Measurements from ENCODE around the gene DOCK3.
"Not testable (repeated sequence)": the region's sequence is repeated elsewhere in the genome, so short reads cannot be mapped to it uniquely, and the experiment has no call there.

Gene DOCK3

DNA sequence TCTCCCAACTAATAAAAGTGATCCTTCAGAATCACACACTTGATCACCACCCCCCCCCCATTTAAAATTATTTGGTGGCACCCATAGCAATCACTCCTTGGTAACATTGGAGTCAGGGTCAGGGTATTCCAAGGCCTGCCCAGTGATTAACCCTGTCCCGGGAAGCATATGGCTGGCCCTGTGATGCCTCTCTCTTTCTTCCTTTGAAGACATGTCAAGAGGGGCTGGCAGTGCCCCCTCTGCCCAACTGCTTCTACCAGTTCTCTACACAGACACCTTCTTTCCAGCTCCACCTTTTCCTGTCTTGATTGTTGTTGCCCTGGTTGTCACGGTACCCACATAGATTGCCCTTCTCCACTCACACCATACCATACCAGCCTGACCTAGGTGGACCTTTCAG lies 679.4 kb downstream of the DOCK3 start:
- DNase-seq (ENCODE audit: low read depth in 4 of 4, low spot score in 1 of 4) = no peak

DNA sequence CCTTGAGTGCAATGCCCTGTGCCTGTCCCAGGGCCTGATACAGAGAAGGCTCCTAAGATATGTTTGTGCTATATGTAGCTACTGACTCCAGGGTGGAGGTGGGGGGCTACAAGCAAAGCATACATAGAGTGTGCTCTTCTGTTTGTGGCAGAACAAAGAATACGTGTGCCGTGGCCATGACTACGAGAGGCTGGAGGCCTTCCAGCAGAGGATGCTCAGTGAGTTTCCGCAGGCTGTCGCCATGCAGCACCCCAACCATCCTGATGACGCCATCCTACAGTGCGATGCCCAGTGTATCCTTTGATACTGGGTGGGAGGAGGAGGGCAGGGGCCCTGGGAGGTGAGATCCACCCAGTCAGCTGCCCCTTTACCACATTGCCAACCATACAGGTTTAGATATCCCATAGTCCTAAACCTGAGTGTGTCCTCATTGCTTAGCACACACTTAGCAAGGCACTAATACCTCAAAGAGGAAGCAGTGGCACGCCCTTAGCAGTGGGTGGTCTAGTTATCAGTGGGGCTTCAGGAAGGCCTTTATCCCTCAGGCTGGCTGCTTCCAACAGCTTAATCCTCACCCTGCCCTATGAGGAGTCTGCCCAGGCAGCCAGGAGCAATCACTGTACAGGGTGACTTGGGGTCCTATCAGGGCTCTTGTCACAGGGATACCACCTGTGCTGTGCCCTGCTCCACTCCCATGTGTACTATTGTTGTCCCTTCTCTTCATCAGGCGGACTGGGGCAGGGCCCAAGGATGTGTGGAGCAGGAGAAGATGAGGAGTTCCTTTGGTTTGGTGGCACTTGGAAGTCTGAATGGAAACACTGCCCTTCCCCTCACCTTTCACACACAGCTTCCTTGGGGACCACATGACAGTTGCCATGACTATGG lies 680.2 kb downstream of the DOCK3 start:
- no peak for DNase-seq (ENCODE audit: low read depth in 4 of 4, low spot score in 1 of 4)

- DNase-seq (ENCODE audit: low read depth in 4 of 4, low spot score in 1 of 4) = no peak
Measured at GRCh38 chr3:51355891-51356578, 681.3 kb downstream of the DOCK3 start.

DNA sequence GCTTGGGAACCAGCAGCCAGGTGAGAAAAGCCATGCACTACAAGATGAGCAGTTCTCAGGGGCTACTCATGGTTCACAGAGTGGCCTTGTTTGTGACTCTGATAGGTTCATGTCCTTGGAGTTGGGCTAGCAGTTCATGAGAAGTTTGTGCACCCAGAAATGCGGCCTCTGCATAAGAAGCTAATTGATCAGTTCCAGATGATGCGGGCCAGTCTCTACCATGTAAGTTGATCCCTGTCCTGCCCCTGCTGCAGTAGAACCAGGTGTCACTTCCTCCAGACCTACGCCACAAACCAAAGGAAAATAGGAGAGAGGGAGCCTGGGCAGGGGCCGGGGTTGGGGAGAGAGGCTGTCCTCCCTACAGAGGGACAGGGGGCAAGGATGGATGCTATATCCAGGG lies 683.1 kb downstream of the DOCK3 start:
- DNase-seq (ENCODE audit: low read depth in 4 of 4, low spot score in 1 of 4) = no peak

GRCh38 chr3:51358981-51359380 lies 684.3 kb downstream of the DOCK3 start:
- DNase-seq (ENCODE audit: low read depth in 4 of 4, low spot score in 1 of 4) = no peak

DNA sequence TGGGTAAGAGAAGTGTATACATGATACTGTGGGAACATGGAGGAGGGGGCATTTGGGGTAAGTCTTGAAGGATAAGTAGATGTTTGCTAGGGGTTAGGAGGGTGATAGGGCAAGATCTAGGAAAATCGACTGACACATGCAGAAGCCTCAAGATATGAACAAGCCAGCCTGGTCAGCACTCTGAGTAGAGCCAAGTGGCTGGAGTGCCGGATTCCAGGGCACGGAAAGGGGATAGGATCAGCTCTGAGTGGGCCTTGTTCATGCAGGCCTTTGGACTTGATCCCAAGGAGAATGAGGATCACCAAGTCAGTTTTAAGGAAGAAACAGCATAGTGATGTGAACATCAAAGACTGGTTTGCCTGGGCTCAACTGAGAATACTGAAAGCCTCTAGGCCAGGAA lies 686.1 kb downstream of the DOCK3 start:
- no peak for DNase-seq (ENCODE audit: low read depth in 4 of 4, low spot score in 1 of 4)

DNA sequence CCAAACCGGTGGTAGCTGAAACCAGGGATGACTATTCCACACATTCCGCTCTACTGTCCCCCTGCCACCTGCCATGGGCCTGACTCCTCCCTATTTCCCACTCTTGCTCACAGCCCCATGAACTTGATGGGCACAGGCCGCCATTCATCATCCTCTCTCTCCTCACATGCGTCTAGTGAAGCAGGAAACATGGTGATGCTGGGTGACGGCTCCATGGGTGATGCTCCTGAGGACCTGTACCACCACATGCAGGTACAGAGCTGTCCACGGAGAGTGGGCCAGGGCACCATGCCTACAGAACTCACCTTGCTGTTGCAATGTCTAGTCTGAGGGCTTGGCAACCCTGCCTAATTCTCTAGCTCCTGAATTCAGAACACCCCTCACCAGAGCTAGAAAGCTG lies 687.0 kb downstream of the DOCK3 start:
- no peak for DNase-seq (ENCODE audit: low read depth in 4 of 4, low spot score in 1 of 4)

DNA sequence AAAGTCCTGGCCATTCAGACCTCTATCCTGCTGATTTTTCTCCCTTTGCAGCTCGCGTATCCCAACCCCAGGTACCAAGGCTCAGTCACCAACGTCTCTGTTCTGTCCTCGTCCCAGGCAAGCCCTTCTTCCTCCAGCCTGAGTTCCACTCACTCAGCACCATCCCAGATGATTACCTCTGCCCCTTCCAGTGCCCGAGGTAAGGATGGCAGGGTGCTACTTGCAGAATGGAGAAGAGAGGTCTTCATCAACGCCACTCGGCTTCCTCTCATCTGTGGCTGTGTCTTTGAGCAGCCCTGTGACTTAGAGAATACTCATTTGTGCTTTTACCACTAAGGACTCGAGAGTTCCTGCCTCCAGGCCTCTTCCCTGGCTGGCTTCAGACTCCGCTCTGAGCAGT lies 687.7 kb downstream of the DOCK3 start:
- DNase-seq (ENCODE audit: low read depth in 4 of 4, low spot score in 1 of 4) = no peak

GRCh38 chr3:51368276-51368675 lies 693.5 kb downstream of the DOCK3 start:
- DNase-seq (ENCODE audit: low read depth in 4 of 4, low spot score in 1 of 4) = not testable (repeated sequence)

GRCh38 chr3:51371943-51372557 lies 697.3 kb downstream of the DOCK3 start:
- peak in 1 of 4 experiments; percentile 30 for DNase-seq (ENCODE audit: low read depth in 4 of 4, low spot score in 1 of 4)

DNA sequence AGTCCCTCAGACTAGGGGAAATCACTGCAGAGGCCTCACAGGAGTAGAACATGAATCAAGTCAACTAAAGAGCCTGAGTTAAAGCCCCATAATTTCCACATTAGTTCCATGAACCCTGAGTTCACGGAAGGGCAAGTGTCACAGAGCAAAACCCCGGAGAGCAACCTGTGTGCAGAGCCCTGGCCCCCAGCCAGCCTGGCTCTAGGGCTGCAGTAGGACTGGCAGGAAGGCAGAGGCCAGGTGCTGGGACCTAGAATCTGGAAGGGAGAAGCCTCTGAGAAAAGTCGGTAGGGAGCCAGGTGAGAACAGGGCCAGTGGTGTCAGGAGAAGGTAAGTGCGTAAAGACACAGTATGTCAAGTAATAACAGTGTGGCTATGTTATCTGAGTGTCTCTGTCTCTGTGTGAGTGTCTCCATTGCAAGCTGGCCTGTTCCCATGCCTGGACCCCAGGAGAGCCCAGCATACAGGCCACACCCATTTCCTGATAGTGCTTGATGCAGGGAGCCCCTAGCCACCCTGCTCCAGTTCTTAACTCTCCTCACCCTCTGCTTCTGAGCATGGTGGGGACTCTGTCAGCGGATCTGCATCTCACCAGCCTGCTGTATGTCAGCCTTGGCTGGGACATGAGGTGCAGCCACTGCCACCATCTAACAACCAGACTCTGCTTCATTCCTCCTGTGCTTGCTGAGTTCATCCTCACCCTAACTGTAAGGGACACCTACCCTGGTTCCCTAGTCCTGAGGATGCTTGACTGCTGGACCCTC lies 699.1 kb downstream of the DOCK3 start:
- no peak for DNase-seq (ENCODE audit: low read depth in 4 of 4, low spot score in 1 of 4)

- no peak for DNase-seq (ENCODE audit: low read depth in 4 of 4, low spot score in 1 of 4)
Measured at GRCh38 chr3:51374456-51374855, 699.7 kb downstream of the DOCK3 start.

- no peak for DNase-seq (ENCODE audit: low read depth in 4 of 4, low spot score in 1 of 4)
Measured at GRCh38 chr3:51375136-51375535, 700.4 kb downstream of the DOCK3 start.

DNA sequence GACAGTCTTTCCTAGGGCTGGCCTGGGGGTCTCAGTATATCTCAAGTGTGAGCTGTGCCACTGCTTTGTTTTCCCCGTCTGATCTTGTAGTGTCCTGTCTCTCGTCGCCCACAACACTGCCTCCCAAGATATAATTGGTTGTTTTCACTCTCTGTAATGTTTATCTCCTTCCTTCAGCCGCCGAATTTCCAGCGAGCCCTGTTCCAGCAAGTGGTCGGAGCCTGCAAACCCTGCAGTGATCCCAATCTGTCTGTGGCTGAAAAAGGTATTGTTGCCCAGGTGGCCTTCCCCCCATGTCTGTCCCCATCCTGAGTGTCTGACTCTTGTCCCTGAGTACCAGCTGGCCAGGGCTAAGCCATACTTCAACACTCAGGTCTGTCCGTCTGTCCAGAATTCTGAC lies 700.8 kb downstream of the DOCK3 start:
- no peak for DNase-seq (ENCODE audit: low read depth in 4 of 4, low spot score in 1 of 4)

DNA sequence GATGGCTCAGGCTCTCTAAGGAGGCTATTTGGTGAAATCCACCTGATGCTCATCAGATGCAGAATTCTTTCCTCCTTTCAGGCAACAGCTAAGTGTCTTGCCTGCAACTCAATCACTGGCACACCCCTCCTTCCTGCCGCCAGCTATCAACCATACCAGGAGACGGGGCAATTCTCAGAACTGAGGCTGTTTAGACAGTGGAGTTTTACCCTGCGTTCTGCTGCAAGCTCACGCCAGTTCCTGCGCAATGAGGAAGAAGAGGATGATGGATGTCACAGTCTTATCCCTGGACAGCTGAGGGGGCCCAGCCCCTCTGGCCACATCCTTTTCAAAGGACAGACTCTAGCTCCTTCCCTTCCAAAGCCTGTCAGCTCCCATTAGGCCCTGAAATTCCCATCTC lies 703.3 kb downstream of the DOCK3 start:
- DNase-seq (ENCODE audit: low read depth in 4 of 4, low spot score in 1 of 4) = no peak

DNA sequence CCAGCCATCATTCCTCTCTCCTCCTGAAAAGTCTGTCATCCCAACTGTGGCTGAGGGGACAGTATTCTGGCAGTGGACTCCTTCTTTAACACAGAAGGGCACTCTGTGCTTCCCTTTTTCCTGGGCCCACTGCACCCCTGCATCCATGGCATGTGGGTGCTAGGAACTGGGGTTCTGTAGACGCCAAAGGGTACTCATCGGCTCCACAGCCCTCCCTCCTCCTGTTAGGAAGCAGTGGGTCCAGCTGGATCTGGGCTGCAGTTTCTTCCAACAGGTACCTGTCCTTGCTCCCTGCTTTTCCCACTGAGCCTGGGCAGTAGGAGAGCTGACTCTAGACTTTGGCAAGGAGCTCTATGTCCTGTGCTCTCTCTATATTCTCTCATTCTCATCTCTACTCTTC lies 704.0 kb downstream of the DOCK3 start:
- DNase-seq (ENCODE audit: low read depth in 4 of 4, low spot score in 1 of 4) = no peak

DNA sequence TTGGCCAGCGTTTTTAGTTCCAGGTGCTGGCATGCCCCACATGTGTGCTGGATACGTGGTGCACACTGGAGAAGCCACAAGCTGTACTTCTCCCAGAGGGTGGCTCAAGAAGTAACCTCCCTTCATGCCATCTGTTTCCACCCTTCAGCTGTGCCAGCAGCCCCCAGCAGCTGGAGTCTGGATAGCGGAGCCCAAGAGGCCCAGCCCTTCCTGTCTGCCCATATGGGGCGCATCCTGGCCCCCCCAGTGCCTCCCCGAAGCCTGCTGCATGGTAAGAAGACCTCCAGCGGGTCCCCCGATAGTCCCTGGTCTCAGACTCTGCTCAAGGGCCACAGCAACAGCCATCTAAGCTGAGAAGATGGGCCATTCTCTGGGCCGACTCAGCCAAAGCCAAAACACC lies 704.6 kb downstream of the DOCK3 start:
- no peak for DNase-seq (ENCODE audit: low read depth in 4 of 4, low spot score in 1 of 4)

DNA sequence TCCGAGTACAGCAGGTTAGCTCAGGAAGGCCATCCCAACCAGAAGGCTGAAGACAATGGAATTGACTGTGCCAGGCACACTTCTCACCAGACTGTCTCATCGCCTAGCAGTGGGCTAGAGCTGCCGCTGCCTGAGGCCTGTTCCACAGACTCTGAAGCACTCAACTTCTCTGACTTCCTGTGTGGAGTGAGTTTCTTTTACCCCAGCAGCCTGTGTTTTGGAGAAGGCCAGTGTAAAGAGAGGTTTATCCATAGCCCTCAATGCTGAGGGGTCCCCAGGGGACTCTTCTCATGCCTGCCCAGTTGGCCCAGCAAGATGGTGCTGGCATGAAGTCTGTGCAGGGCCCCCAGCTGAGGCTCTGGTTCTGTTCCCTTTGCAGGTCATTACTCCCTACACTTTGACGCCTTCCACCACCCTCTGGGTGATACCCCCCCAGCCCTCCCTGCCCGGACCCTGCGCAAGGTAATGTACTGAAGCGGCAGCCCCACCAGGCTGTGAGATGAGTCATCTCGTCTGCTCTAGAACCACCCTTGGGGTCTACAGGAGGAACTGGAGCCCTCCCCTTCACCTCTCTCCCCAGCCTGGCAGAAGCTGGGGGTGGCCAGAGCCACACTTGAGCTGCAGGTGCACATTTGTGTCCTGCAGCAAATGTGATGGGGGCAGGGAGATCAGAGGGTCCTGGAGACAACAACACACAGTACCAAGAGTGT lies 705.2 kb downstream of the DOCK3 start:
- no peak for DNase-seq (ENCODE audit: low read depth in 4 of 4, low spot score in 1 of 4)

GRCh38 chr3:51380601-51381332 lies 706.0 kb downstream of the DOCK3 start:
- DNase-seq (ENCODE audit: low read depth in 4 of 4, low spot score in 1 of 4) = no peak

DNA sequence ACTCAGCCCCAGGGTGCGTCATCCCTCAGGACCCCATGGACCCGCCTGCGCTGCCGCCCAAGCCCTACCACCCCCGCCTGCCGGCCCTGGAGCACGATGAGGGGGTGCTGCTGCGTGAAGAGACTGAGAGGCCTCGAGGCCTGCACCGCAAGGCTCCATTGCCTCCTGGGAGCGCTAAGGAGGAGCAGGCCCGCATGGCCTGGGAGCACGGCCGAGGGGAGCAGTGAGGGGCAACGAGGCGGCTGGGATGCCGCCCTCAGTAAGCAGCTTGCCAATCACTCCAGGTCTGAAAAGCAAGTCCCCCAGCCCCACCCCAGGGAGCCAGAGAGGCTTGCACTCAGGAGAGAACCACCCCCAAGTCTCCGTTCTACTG lies 706.6 kb downstream of the DOCK3 start:
- DNase-seq (ENCODE audit: low read depth in 4 of 4, low spot score in 1 of 4) = no peak
